Peyer's patch (tissue), 4 donors: ENCODE data around the gene SEMA5B.

Experiments
- POLR2A ChIP-seq, 2 donors: fragments of 450-650 bp; IDR thresholded peaks; one replicate each; pipeline ENCODE4 v1.5.1; 2017; ENCODE audit warnings: antibody characterized with exemption in 2 of 2, mild to moderate bottlenecking in 2 of 2, moderate library complexity in 2 of 2
- TF ChIP-seq, protein P1 (sequence below), 6 experiments: fragments of 450-650 bp in 4 of 6; fragments of 200-600 bp in 2 of 6; sonication (generic) in 1 of 6; IDR thresholded peaks; one replicate each; pipeline ENCODE4 v1.5.1; 2017 to 2019; ENCODE audit warnings: antibody characterized with exemption in 6 of 6, mild to moderate bottlenecking in 3 of 6, moderate library complexity in 1 of 6

GRCh38 chr3:122978569-122978968, 49.0 kb downstream of the SEMA5B start:
- no peak for TF ChIP-seq POLR2A (IDR thresholded peaks at IDR 0.05)
- TF ChIP-seq, protein P1, sequence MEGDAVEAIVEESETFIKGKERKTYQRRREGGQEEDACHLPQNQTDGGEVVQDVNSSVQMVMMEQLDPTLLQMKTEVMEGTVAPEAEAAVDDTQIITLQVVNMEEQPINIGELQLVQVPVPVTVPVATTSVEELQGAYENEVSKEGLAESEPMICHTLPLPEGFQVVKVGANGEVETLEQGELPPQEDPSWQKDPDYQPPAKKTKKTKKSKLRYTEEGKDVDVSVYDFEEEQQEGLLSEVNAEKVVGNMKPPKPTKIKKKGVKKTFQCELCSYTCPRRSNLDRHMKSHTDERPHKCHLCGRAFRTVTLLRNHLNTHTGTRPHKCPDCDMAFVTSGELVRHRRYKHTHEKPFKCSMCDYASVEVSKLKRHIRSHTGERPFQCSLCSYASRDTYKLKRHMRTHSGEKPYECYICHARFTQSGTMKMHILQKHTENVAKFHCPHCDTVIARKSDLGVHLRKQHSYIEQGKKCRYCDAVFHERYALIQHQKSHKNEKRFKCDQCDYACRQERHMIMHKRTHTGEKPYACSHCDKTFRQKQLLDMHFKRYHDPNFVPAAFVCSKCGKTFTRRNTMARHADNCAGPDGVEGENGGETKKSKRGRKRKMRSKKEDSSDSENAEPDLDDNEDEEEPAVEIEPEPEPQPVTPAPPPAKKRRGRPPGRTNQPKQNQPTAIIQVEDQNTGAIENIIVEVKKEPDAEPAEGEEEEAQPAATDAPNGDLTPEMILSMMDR (IDR thresholded peaks at IDR 0.05): no peak
